ENCODE results near the gene DPH6. TPM values are rescaled to one million over a fixed set of nuclear protein-coding genes. Genes with fewer than 3 reads are reported as not detected.
"Not testable (repeated sequence)": the region's sequence is repeated elsewhere in the genome, so short reads cannot be mapped to it uniquely, and the experiment has no call there.

Gene DPH6, protein sequence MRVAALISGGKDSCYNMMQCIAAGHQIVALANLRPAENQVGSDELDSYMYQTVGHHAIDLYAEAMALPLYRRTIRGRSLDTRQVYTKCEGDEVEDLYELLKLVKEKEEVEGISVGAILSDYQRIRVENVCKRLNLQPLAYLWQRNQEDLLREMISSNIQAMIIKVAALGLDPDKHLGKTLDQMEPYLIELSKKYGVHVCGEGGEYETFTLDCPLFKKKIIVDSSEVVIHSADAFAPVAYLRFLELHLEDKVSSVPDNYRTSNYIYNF
- 10.7 and 13.1 TPM in 2 replicates for total RNA-seq

DNA sequence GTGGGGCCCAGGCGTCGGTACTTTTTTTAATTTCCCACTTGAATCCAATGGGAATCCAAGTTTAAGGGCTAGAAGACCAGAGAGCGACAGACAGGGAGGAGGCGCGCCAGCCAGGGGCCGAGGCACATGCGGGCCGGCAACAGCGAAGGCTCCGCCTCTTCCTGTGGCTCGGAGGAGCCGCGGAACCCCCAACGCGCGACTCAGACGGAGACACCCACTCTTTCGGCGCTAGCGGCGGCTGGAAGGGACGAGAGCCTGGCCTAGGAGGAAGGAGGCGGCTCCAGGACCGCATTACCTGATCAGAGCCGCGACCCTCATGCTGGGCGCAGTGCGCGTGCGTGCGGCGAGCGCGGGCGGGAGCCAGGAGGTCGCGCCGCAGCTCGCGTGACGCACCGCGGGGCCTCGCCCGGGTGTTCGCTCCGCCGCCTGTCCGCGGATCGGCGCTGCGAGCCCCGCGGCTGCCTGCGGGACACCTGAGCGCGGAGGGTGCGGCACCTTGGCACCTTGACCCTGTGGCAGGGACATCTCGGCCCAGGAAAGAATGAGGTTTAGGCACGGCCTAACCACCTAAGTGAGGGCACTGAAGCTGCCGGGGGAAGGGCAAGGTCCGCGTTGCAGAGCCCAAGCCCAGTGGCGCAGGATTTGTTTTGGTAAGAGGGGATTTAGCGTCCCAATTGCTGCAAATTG, at the start of gene DPH6:
TSS of gene DPH6 (minus strand) at position 342 of the 687 bp plus-strand sequence. CDS start at position 318, 24 bp downstream.
- intact Hi-C loops (cut with micrococcal nuclease) = loop anchor here (1.0 to 10.0 kb wide), 6 partner anchors 112 to 1511 kb away; partner anchors contain the start of genes AVEN, CDIN1 and ZNF770
- Mint-ChIP-seq H3K36me3 (ENCODE audit: low read depth) (peaks cover 2% of the 10 kb centered on the region), H3K4me3 (peak within 1 kb of the TSS; percentile 92), H3K27me3 (ENCODE audit: insufficient read depth) (peaks cover 1% of the 10 kb centered on the region), H3K4me1 (ENCODE audit: low read depth) (peaks cover 10% of the 10 kb centered on the region), H3K9me3 (no peaks in the 10 kb centered on the region), H3K27ac (peak within 1 kb of the TSS; percentile 98)
- peak; percentile 73 for DNase-seq (ENCODE audit: low spot score)

DNA sequence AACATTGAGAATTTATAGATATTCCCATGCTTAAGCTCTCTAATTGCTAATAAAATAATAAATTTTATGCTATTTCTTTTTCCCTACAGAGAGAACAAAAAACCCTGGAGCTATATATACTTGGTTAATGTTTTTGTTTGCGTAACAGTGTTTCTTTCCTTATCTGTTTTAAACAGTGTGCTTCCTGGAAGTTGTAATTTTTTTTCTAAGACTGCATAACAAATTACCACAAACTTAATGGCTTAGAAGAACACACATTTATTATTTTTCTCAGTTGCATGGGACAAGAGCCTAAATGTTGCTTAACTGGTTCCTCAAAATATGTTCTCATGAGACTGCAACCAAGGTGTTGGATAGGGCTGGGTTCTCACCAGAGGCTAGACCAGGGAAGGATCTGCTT, 49.7 kb upstream of the DPH6 start:
- no peaks in the 10 kb centered on the region for H3K36me3 Mint-ChIP-seq (ENCODE audit: low read depth)
- no peak overlapping the region for H3K4me3 Mint-ChIP-seq
- no peaks in the 10 kb centered on the region for H3K9me3 Mint-ChIP-seq
- no peaks in the 10 kb centered on the region for H3K4me1 Mint-ChIP-seq (ENCODE audit: low read depth)
- intact Hi-C loops (cut with micrococcal nuclease) = no loop called here
- no peak overlapping the region for H3K27ac Mint-ChIP-seq
- DNase-seq (ENCODE audit: low spot score) = no peak
- H3K27me3 Mint-ChIP-seq (ENCODE audit: insufficient read depth) = peaks cover 1% of the 10 kb centered on the region

DNA sequence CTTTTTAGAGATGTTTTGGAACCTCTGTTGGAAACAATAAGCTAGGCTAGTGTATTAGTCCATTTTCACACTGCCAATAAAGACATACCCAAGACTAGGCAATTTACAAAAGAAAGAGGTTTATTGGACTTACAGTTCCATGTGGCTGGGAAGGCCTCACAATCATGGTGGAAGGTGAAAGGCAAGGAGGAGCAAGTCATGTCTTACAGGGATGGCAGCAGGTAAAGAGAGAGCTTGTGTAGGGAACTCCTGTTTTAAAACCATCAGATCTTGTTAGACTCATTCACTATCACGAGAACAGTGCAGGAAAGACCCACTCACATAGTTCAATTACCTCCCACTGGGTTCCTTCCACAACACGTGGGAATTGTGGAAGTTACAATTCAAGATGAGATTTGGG, 46.0 kb upstream of the DPH6 start:
- H3K36me3 Mint-ChIP-seq (ENCODE audit: low read depth); H3K4me1 Mint-ChIP-seq (ENCODE audit: low read depth); H3K27me3 Mint-ChIP-seq (ENCODE audit: insufficient read depth): not testable (repeated sequence)

DNA sequence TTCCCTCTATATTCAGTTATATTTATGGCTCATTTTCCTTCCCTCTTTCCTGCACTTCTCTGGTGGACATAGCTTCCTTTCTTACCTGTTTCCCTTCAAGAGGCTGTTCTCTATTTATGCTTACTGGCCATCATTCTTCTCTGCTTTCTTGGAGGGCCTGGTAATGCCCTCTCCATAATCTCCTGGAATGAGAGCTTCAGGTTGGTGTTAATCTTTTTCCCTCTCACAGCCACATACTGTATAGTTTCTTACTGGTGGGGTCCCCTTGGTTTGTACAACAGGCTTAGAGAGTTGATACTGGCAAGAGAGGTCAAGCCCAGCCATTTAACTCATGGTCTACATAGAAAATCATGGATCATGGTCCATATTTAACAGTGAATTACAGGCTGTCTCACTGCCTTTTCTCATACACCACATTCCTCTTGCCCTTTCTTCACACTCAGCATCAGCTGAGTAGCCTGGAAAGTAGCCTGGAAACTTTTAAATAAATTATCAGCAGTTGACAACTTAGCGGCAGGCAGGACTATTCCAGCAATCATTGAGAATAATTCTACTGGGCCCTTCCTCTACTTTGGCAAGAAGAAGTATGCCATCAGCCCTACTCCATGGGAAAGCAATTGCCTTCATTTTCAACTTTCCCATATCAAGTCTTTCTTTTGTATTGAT, 38.0 kb upstream of the DPH6 start:
- H3K4me3 Mint-ChIP-seq = no peak overlapping the region
- intact Hi-C loops (cut with micrococcal nuclease) = no loop called here
- DNase-seq (ENCODE audit: low spot score) = no peak
- H3K36me3 Mint-ChIP-seq (ENCODE audit: low read depth) = no peaks in the 10 kb centered on the region
- no peaks in the 10 kb centered on the region for H3K9me3 Mint-ChIP-seq
- H3K27me3 Mint-ChIP-seq (ENCODE audit: insufficient read depth) = peaks cover 9% of the 10 kb centered on the region
- H3K4me1 Mint-ChIP-seq (ENCODE audit: low read depth) = no peaks in the 10 kb centered on the region
- no peak overlapping the region for H3K27ac Mint-ChIP-seq

More for the DNA sequence above, 46.0 kb upstream of the DPH6 start:
- intact Hi-C loops (cut with micrococcal nuclease); H3K27ac Mint-ChIP-seq; H3K4me3 Mint-ChIP-seq; DNase-seq (ENCODE audit: low spot score); H3K9me3 Mint-ChIP-seq: not testable (repeated sequence)

DNA sequence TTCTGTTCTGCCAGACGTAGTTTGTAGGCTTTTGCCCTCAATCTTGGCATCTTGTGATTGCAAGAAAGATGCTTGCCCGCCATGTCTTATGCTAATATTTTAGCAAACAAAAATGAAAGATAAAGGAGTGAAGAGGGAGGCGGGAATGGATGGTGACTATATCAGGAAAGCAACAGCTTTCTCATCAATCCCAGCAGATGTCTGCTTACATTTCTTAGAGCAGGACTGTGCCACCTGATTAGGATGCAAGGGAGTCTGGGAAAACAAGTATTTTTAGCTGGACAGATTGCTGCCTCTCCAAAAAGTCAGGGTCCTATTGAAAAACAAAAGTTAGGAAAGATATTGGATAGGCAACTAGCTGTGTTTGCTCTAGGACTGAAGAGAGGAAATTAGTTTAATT, 34.6 kb upstream of the DPH6 start:
- Mint-ChIP-seq H3K4me3 (no peak overlapping the region), H3K36me3 (ENCODE audit: low read depth) (no peaks in the 10 kb centered on the region), H3K9me3 (no peaks in the 10 kb centered on the region), H3K27ac (no peak overlapping the region), H3K4me1 (ENCODE audit: low read depth) (no peaks in the 10 kb centered on the region), H3K27me3 (ENCODE audit: insufficient read depth) (peaks cover 5% of the 10 kb centered on the region)
- no peak for DNase-seq (ENCODE audit: low spot score)
- intact Hi-C loops (cut with micrococcal nuclease) = no loop called here

DNA sequence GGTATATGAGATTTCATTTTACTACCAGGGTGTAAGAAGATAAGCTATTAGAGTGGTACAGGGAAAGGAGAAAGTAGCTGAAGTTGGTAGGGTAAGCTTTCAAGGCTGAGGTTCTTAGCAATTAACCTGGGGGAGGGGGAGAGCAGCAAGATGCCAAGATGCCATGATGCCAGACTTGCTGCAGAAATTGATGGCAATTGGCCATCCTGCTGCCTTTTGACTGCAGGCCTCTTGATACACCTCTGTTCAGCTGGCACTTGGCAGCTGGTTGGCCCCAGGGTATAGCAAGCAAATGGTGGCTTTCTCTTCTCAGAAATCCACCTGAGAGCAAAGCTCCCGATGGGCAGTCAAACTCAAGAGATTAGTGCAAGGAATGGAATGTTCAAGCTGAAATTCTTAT, 21.4 kb upstream of the DPH6 start:
- Mint-ChIP-seq H3K36me3 (ENCODE audit: low read depth) (no peaks in the 10 kb centered on the region), H3K9me3 (no peaks in the 10 kb centered on the region), H3K4me3 (no peak overlapping the region), H3K27me3 (ENCODE audit: insufficient read depth) (peaks cover 4% of the 10 kb centered on the region), H3K4me1 (ENCODE audit: low read depth) (no peaks in the 10 kb centered on the region), H3K27ac (no peak overlapping the region)
- intact Hi-C loops (cut with micrococcal nuclease) = no loop called here
- DNase-seq (ENCODE audit: low spot score) = no peak

DNA sequence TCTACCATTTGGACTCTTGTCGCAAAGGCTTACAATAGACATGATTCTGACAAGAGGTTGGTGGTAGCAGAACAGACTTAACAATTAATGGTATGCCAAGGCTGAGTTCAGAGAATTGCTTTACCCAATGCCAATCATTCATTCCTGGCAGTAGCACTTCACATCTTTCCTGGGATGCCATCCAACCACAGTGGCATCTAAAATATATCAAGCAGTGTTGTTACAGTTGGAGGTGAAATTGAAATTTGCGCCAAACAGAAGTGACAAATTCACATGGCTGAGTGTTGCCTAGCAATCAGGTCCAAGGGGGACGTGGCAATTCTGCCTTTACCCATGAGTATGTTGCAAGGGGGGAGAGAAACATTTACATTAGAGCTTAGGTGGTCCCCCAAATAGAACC, 21.0 kb upstream of the DPH6 start:
- intact Hi-C loops (cut with micrococcal nuclease) = no loop called here
- Mint-ChIP-seq H3K9me3 (no peaks in the 10 kb centered on the region), H3K4me3 (no peak overlapping the region), H3K27ac (no peak overlapping the region), H3K27me3 (ENCODE audit: insufficient read depth) (peaks cover 4% of the 10 kb centered on the region), H3K36me3 (ENCODE audit: low read depth) (no peaks in the 10 kb centered on the region), H3K4me1 (ENCODE audit: low read depth) (no peaks in the 10 kb centered on the region)
- no peak for DNase-seq (ENCODE audit: low spot score)

DNA sequence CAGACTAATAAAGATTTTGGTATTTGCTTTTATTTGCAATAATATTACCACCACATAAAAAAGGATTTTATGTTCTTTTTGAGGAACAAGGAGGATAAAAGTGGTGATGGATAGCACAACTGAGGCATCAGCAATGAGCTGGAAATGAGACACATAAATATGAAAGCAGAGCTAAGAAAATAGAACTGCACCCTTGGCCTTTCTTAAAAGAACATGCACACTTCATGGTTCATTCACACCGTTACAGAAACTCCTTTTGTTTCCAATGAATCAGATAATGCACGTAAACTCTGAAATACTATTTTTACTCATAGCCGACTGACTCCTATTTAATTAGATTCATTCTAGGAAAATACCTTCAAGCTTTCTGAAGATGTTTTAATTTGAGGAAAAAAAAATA, 19.9 kb upstream of the DPH6 start:
- Mint-ChIP-seq H3K4me1 (ENCODE audit: low read depth) (no peaks in the 10 kb centered on the region), H3K4me3 (no peak overlapping the region), H3K27me3 (ENCODE audit: insufficient read depth) (peaks cover 4% of the 10 kb centered on the region), H3K36me3 (ENCODE audit: low read depth) (no peaks in the 10 kb centered on the region), H3K27ac (no peak overlapping the region), H3K9me3 (no peaks in the 10 kb centered on the region)
- intact Hi-C loops (cut with micrococcal nuclease) = no loop called here
- no peak for DNase-seq (ENCODE audit: low spot score)

DNA sequence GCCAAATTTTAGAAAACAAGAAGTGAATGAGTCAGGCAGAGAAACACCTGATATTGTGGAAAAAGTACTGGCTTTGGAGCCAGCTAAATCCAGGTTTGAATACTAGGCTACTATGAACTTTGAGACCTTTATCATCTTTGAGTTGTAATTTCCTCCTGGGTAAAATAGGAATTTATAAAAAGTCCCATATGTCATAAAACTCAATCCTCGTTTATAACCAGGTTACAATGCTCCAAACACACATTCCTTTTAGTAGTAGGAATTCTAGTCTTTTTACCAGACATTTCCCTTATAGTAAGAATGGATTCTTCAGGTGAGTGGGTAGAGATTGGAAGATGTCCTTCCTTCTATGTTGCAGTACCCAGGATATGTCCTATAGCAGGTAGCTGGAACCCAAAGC, 16.7 kb upstream of the DPH6 start:
- no peaks in the 10 kb centered on the region for H3K27me3 Mint-ChIP-seq (ENCODE audit: insufficient read depth)
- no peak overlapping the region for H3K27ac Mint-ChIP-seq
- intact Hi-C loops (cut with micrococcal nuclease) = no loop called here
- no peak overlapping the region for H3K4me3 Mint-ChIP-seq
- DNase-seq (ENCODE audit: low spot score) = no peak
- H3K4me1 Mint-ChIP-seq (ENCODE audit: low read depth) = no peaks in the 10 kb centered on the region
- H3K9me3 Mint-ChIP-seq = no peaks in the 10 kb centered on the region
- no peaks in the 10 kb centered on the region for H3K36me3 Mint-ChIP-seq (ENCODE audit: low read depth)

DNA sequence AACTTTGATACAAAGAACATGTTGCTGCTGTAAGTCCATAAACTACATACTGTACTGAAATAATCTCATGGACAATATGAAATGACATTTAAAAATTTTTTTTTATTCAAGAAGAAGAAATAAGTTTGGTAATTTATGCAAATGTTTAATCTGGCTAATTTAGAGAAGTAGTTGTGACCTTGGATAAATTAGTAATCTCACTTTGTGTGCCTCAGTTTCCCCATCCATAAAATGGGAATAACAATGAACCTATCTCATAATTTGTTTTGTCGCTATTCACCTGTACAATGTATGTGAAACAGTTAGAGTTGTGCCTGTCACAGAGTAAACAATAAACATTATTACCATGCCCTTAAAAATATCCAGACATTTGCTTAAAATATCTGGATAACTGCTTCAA, 15.3 kb upstream of the DPH6 start:
- DNase-seq (ENCODE audit: low spot score) = no peak
- no peaks in the 10 kb centered on the region for H3K36me3 Mint-ChIP-seq (ENCODE audit: low read depth)
- H3K27me3 Mint-ChIP-seq (ENCODE audit: insufficient read depth) = no peaks in the 10 kb centered on the region
- H3K4me3 Mint-ChIP-seq = no peak overlapping the region
- no peaks in the 10 kb centered on the region for H3K4me1 Mint-ChIP-seq (ENCODE audit: low read depth)
- no peak overlapping the region for H3K27ac Mint-ChIP-seq
- intact Hi-C loops (cut with micrococcal nuclease) = no loop called here
- H3K9me3 Mint-ChIP-seq = no peaks in the 10 kb centered on the region

DNA sequence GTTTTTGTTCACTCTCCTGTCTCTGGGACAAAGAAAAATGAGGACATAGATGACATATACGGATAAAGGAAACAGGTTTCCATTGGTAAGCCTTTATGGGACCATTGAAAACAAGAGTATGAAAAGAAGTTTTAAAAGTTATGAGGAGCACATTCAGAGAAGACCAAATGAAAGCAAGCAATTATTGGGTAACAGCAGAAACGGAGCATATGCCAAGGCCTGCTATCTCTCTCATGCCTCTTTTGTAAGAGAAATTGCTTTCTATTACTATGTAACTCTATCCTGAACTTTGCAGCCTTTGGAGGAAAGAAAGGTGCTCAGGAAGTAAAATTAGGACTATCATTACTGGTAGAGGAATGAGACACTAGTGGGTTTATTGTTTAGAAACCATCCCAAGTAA, 14.9 kb upstream of the DPH6 start:
- no peaks in the 10 kb centered on the region for H3K9me3 Mint-ChIP-seq

DNA sequence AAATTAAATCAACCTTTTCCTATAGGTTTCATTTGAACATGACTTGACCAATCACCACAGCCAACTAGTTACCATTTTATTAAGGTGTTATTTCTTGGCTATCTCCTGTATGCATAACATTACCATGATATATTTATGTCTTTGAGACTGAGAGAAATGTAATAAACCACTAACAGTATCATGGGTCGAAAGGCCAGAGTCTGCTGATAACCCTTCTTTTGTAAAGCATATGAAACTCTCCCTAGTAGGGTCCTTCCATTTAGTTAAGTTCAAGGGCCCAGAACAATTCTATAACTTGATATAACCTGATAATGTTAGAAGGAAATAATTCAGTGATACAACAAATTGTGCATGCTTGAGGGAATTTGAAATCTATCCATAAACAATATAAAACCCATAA, 14.3 kb upstream of the DPH6 start:
- Mint-ChIP-seq H3K36me3 (ENCODE audit: low read depth) (no peaks in the 10 kb centered on the region), H3K9me3 (no peaks in the 10 kb centered on the region), H3K4me1 (ENCODE audit: low read depth) (no peaks in the 10 kb centered on the region), H3K4me3 (no peak overlapping the region), H3K27me3 (ENCODE audit: insufficient read depth) (no peaks in the 10 kb centered on the region), H3K27ac (no peak overlapping the region)
- intact Hi-C loops (cut with micrococcal nuclease) = no loop called here
- no peak for DNase-seq (ENCODE audit: low spot score)

More for the DNA sequence above, 14.9 kb upstream of the DPH6 start:
- no peak for DNase-seq (ENCODE audit: low spot score)
- intact Hi-C loops (cut with micrococcal nuclease) = no loop called here
- no peaks in the 10 kb centered on the region for H3K27me3 Mint-ChIP-seq (ENCODE audit: insufficient read depth)
- no peaks in the 10 kb centered on the region for H3K36me3 Mint-ChIP-seq (ENCODE audit: low read depth)
- no peaks in the 10 kb centered on the region for H3K4me1 Mint-ChIP-seq (ENCODE audit: low read depth)
- no peak overlapping the region for H3K4me3 Mint-ChIP-seq
- no peak overlapping the region for H3K27ac Mint-ChIP-seq

DNA sequence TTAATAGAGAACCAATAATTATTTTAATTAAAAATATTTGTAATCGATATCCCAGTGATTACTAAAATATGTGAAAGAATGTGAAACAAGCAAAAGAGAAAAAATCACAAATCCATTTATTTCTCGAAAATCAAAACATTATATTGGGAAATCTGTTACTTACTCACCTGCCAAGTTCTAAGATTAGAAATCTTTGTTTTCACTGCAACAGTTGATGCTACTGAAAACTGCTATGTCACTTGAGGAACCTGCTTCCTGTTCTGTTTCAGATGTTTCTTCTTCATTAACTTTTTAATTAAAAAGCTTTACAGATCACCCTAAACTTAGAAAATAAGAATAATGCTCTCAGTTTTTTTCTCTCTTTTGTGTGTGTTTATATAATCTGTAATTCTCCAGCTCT, 13.7 kb upstream of the DPH6 start:
- intact Hi-C loops (cut with micrococcal nuclease) = no loop called here
- no peak for DNase-seq (ENCODE audit: low spot score)
- Mint-ChIP-seq H3K4me1 (ENCODE audit: low read depth) (no peaks in the 10 kb centered on the region), H3K9me3 (no peaks in the 10 kb centered on the region), H3K36me3 (ENCODE audit: low read depth) (no peaks in the 10 kb centered on the region), H3K27ac (no peak overlapping the region), H3K27me3 (ENCODE audit: insufficient read depth) (no peaks in the 10 kb centered on the region), H3K4me3 (no peak overlapping the region)

All from activated T-helper 1 cell treated with anti-CD3 and anti-CD28 coated beads, Interleukin-12 subunit alpha, Interleukin-12 subunit beta, Interleukin-2, Interleukin-4 antibody, amounts not matched to agents 30 ng/mL and 10 ng/mL and 1 ng/mL, durations not matched to agents 14 hours and 24 hours and 36 hours (primary cell).